HepG2 (cell line): ENCODE results near the gene SMARCA4.

Experiments
- JUND ChIP-seq: sonication (generic); formaldehyde crosslinking; IDR thresholded peaks from 2 replicates; pipeline ENCODE4 v1.8.0; 2022; ENCODE audit warnings: mild to moderate bottlenecking, missing genetic modification reagents
- KDM1A ChIP-seq: IDR thresholded peaks from 2 replicates; pipeline ENCODE4 v1.6.1; 2016; ENCODE audit warnings: missing compliant biosample characterization
- KDM5A ChIP-seq: fragments of 200-600 bp; sonication (generic); IDR thresholded peaks from 2 replicates; pipeline ENCODE4 v1.7.0; 2018; ENCODE audit warnings: antibody characterized with exemption, mild to moderate bottlenecking, low read length, borderline replicate concordance
- MED1 ChIP-seq: sonication (generic); formaldehyde crosslinking; IDR thresholded peaks from 2 replicates; pipeline ENCODE4 v1.4.0; 2020; ENCODE audit warnings: missing genetic modification reagents
- MYC ChIP-seq: sonication (generic); formaldehyde crosslinking; IDR thresholded peaks from 2 replicates; pipeline ENCODE4 v1.9.0; 2021; ENCODE audit warnings: missing genetic modification reagents, borderline replicate concordance
- MYPOP ChIP-seq: sonication (generic); formaldehyde crosslinking; IDR thresholded peaks from 2 replicates; pipeline ENCODE4 v1.8.1; 2023; ENCODE audit warnings: mild to moderate bottlenecking, moderate library complexity, missing genetic modification reagents
- MZF1 ChIP-seq: sonication (generic); formaldehyde crosslinking; IDR thresholded peaks from 2 replicates; pipeline ENCODE4 v1.8.1; 2023; ENCODE audit warnings: mild to moderate bottlenecking, missing genetic modification reagents, borderline replicate concordance
- SETDB1 ChIP-seq: sonication (generic); formaldehyde crosslinking; IDR thresholded peaks from 2 replicates; pipeline ENCODE4 v1.5.1; 2020; ENCODE audit warnings: missing genetic modification reagents, mild to moderate bottlenecking, borderline replicate concordance
- SP1 ChIP-seq, 2 experiments: fragments of 450-650 bp in 1 of 2; sonication (generic) in 1 of 2; formaldehyde crosslinking in 1 of 2; IDR thresholded peaks; 2 replicates each; pipeline versions ENCODE4 v1.4.0 to v1.6.1; 2016 to 2020; ENCODE audit warnings: missing genetic modification reagents in 1 of 2
- ZBTB14 ChIP-seq: sonication (generic); formaldehyde crosslinking; IDR thresholded peaks from 2 replicates; pipeline ENCODE4 v1.4.0; 2020; ENCODE audit warnings: missing genetic modification reagents
- ZFP36L2 ChIP-seq: sonication (generic); formaldehyde crosslinking; IDR thresholded peaks from 2 replicates; pipeline ENCODE4 v1.4.0; 2020; ENCODE audit warnings: missing genetic modification reagents
- ZNF558 ChIP-seq: sonication (generic); formaldehyde crosslinking; IDR thresholded peaks from 2 replicates; pipeline ENCODE4 v1.9.0; 2022; ENCODE audit warnings: mild to moderate bottlenecking, missing genetic modification reagents, borderline replicate concordance
- TF ChIP-seq, protein P1 (sequence below): sonication (generic); formaldehyde crosslinking; IDR thresholded peaks from 2 replicates; pipeline ENCODE4 v1.5.0; 2020; ENCODE audit warnings: mild to moderate bottlenecking, missing genetic modification reagents, moderate library complexity

GRCh38 chr19:11020423-11020822, 59.6 kb downstream of the SMARCA4 start:
- TF ChIP-seq ZFP36L2 (CRISPR knock-in tag) = no peak
- TF ChIP-seq KDM1A (CRISPR knock-in tag) = no peak
- TF ChIP-seq MYC (CRISPR knock-in tag) = no peak
- no peak for TF ChIP-seq SP1 (IDR thresholded peaks at IDR 0.05)
- TF ChIP-seq SP1 (CRISPR knock-in tag; IDR thresholded peaks at IDR 0.05) = no peak
- no peak for TF ChIP-seq KDM5A
- no peak for TF ChIP-seq MZF1 (CRISPR knock-in tag)
- TF ChIP-seq ZNF558 = no peak
- no peak for TF ChIP-seq ZBTB14 (CRISPR knock-in tag)
- no peak for TF ChIP-seq MYPOP (CRISPR knock-in tag)
- no peak for TF ChIP-seq JUND (CRISPR knock-in tag)
- no peak for TF ChIP-seq MED1 (CRISPR knock-in tag)
- TF ChIP-seq SETDB1 (CRISPR knock-in tag) = no peak
- TF ChIP-seq, protein P1, sequence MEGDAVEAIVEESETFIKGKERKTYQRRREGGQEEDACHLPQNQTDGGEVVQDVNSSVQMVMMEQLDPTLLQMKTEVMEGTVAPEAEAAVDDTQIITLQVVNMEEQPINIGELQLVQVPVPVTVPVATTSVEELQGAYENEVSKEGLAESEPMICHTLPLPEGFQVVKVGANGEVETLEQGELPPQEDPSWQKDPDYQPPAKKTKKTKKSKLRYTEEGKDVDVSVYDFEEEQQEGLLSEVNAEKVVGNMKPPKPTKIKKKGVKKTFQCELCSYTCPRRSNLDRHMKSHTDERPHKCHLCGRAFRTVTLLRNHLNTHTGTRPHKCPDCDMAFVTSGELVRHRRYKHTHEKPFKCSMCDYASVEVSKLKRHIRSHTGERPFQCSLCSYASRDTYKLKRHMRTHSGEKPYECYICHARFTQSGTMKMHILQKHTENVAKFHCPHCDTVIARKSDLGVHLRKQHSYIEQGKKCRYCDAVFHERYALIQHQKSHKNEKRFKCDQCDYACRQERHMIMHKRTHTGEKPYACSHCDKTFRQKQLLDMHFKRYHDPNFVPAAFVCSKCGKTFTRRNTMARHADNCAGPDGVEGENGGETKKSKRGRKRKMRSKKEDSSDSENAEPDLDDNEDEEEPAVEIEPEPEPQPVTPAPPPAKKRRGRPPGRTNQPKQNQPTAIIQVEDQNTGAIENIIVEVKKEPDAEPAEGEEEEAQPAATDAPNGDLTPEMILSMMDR (CRISPR knock-in tag) = no peak
